Measurements from ENCODE around the gene HNRNPUL1.

Gene HNRNPUL1

DNA sequence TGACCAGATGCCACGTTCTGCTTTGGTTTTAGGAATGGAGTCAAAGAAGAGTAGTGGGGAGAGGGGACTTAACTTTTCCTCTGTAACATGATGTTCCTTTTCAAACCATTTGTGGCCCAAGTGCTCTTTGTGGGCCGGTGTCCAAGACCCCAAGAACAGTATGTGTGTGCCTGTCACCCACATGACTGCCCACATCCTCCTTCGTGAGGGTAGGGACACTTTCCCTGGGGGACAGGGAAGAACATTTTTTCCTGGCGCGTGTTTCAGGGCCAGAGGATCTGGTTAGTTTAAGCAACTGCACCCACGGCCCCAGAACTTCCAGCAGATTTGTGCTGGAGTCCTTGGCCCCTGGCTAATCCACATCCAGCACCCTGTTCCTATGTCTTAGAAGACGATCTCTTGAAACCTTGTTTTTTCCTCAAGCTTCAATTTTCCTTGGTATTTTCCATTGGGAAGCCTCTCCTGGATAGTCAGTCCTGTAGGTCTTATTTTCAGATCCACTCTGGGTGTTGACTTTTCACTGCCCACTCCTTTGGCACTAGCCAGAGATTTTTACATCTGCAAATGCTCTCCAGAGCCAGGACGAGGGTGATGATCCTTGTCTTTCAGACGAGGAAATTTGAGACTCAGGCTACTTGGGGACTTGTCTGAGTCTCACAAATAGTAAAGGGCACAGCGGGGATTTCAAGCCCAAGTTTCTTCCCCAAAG lies 35.0 kb downstream of the HNRNPUL1 start:
- Histone ChIP-seq H3K36me3 (ENCODE audit: control insufficient read depth, insufficient read depth, low read length) (peaks cover 81% of the 10 kb centered on the region), H3K9me3 (ENCODE audit: control insufficient read depth, low read length) (no peaks in the 10 kb centered on the region), H3K4me3 (ENCODE audit: insufficient read depth, low read depth, low read length) (no peak overlapping the region), H3K27me3 (ENCODE audit: control insufficient read depth, insufficient read depth, low read length, poor library complexity, severe bottlenecking) (no peaks in the 10 kb centered on the region), H3K27ac (ENCODE audit: insufficient read depth, low read depth, low read length, poor library complexity, severe bottlenecking) (no peak overlapping the region), H3K4me1 (ENCODE audit: control insufficient read depth, insufficient read depth, low read length) (no peaks in the 10 kb centered on the region)
- WGBS, 2 experiments, result 93 to 95% methylated on average over 10 of the region's 10 CpGs

DNA sequence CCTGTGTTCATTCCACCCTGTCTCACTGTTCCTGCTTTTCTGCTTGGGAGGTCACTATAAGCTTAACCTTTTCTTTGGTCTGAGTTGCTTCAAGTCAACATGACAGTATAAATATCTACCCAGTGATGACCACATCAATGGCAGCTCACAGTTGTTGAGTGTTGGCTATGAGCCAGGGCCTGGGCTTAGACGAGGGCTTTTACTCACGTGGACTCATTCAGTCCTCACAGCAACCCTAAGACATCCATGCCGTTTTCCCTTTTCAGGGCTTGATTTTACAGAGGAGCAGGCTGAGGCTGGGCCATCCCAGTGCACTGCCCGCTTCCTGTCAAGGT lies 35.5 kb downstream of the HNRNPUL1 start:
- no peak overlapping the region for H3K4me3 ChIP-seq (ENCODE audit: insufficient read depth, low read depth, low read length)
- H3K27me3 ChIP-seq (ENCODE audit: control insufficient read depth, insufficient read depth, low read length, poor library complexity, severe bottlenecking), result no peaks in the 10 kb centered on the region
- H3K36me3 ChIP-seq (ENCODE audit: control insufficient read depth, insufficient read depth, low read length), result peaks cover 81% of the 10 kb centered on the region
- no peak overlapping the region for H3K27ac ChIP-seq (ENCODE audit: insufficient read depth, low read depth, low read length, poor library complexity, severe bottlenecking)
- H3K4me1 ChIP-seq (ENCODE audit: control insufficient read depth, insufficient read depth, low read length), result no peaks in the 10 kb centered on the region
- no peaks in the 10 kb centered on the region for H3K9me3 ChIP-seq (ENCODE audit: control insufficient read depth, low read length)
- 93 to 94% methylated on average over 4 of the region's 4 CpGs for WGBS, 2 experiments

DNA sequence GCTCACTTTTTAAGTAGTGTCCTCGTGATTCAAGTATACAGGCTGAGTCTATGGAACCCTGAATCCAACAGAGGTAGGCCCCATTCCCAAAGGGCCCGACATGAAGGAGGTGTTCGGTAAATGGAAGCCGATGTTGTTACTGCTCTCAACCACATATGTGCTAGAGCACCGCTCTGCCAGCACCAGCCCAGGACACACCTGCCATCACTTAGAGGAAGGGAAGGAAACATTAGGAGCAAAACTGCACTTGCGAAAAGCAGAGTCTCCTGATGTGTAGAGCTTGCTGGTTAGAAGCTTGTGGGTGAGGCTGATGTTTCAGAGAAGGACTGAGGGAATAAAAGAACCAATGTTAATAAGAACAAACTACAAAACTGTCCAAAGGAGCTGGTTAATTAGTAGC lies 36.4 kb downstream of the HNRNPUL1 start:
- peaks cover 78% of the 10 kb centered on the region for H3K36me3 ChIP-seq (ENCODE audit: control insufficient read depth, insufficient read depth, low read length)
- no peak overlapping the region for H3K4me3 ChIP-seq (ENCODE audit: insufficient read depth, low read depth, low read length)
- WGBS, 2 experiments, result 96 to 98% methylated on average over 6 of the region's 6 CpGs
- no peaks in the 10 kb centered on the region for H3K27me3 ChIP-seq (ENCODE audit: control insufficient read depth, insufficient read depth, low read length, poor library complexity, severe bottlenecking)
- H3K27ac ChIP-seq (ENCODE audit: insufficient read depth, low read depth, low read length, poor library complexity, severe bottlenecking), result no peak overlapping the region
- H3K4me1 ChIP-seq (ENCODE audit: control insufficient read depth, insufficient read depth, low read length), result no peaks in the 10 kb centered on the region
- no peaks in the 10 kb centered on the region for H3K9me3 ChIP-seq (ENCODE audit: control insufficient read depth, low read length)

- peaks cover 64% of the 10 kb centered on the region for H3K36me3 ChIP-seq (ENCODE audit: control insufficient read depth, insufficient read depth, low read length)
- no peak overlapping the region for H3K27ac ChIP-seq (ENCODE audit: insufficient read depth, low read depth, low read length, poor library complexity, severe bottlenecking)
- 96% methylated on average over 21 of the region's 21 CpGs for WGBS, 2 experiments
- H3K27me3 ChIP-seq (ENCODE audit: control insufficient read depth, insufficient read depth, low read length, poor library complexity, severe bottlenecking), result no peaks in the 10 kb centered on the region
- no peak overlapping the region for H3K4me3 ChIP-seq (ENCODE audit: insufficient read depth, low read depth, low read length)
- no peaks in the 10 kb centered on the region for H3K9me3 ChIP-seq (ENCODE audit: control insufficient read depth, low read length)
- peaks cover 2% of the 10 kb centered on the region for H3K4me1 ChIP-seq (ENCODE audit: control insufficient read depth, insufficient read depth, low read length)
These were observed 38.6 kb downstream of the HNRNPUL1 start for GRCh38 chr19:41302624-41303351.

GRCh38 chr19:41303954-41304353 lies 39.8 kb downstream of the HNRNPUL1 start:
- Histone ChIP-seq H3K36me3 (ENCODE audit: control insufficient read depth, insufficient read depth, low read length) (peaks cover 54% of the 10 kb centered on the region), H3K27me3 (ENCODE audit: control insufficient read depth, insufficient read depth, low read length, poor library complexity, severe bottlenecking) (no peaks in the 10 kb centered on the region), H3K27ac (ENCODE audit: insufficient read depth, low read depth, low read length, poor library complexity, severe bottlenecking) (no peak overlapping the region), H3K4me3 (ENCODE audit: insufficient read depth, low read depth, low read length) (no peak overlapping the region), H3K4me1 (ENCODE audit: control insufficient read depth, insufficient read depth, low read length) (peaks cover 4% of the 10 kb centered on the region), H3K9me3 (ENCODE audit: control insufficient read depth, low read length) (no peaks in the 10 kb centered on the region)
- 95 to 97% methylated on average over 14 of the region's 14 CpGs for WGBS, 2 experiments

- H3K27ac ChIP-seq (ENCODE audit: insufficient read depth, low read depth, low read length, poor library complexity, severe bottlenecking), result no peak overlapping the region
- WGBS, 2 experiments, result 97 to 98% methylated on average over 4 of the region's 4 CpGs
- no peak overlapping the region for H3K4me3 ChIP-seq (ENCODE audit: insufficient read depth, low read depth, low read length)
- H3K9me3 ChIP-seq (ENCODE audit: control insufficient read depth, low read length), result no peaks in the 10 kb centered on the region
- peaks cover 9% of the 10 kb centered on the region for H3K4me1 ChIP-seq (ENCODE audit: control insufficient read depth, insufficient read depth, low read length)
- H3K27me3 ChIP-seq (ENCODE audit: control insufficient read depth, insufficient read depth, low read length, poor library complexity, severe bottlenecking), result no peaks in the 10 kb centered on the region
- H3K36me3 ChIP-seq (ENCODE audit: control insufficient read depth, insufficient read depth, low read length), result peaks cover 48% of the 10 kb centered on the region
These were observed 40.7 kb downstream of the HNRNPUL1 start for GRCh38 chr19:41304706-41305483.

- H3K4me1 ChIP-seq (ENCODE audit: control insufficient read depth, insufficient read depth, low read length), result peaks cover 13% of the 10 kb centered on the region
- no peaks in the 10 kb centered on the region for H3K27me3 ChIP-seq (ENCODE audit: control insufficient read depth, insufficient read depth, low read length, poor library complexity, severe bottlenecking)
- WGBS, 2 experiments, result 94 to 95% methylated on average over 13 of the region's 13 CpGs
- H3K9me3 ChIP-seq (ENCODE audit: control insufficient read depth, low read length), result no peaks in the 10 kb centered on the region
- H3K4me3 ChIP-seq (ENCODE audit: insufficient read depth, low read depth, low read length), result no peak overlapping the region
- H3K27ac ChIP-seq (ENCODE audit: insufficient read depth, low read depth, low read length, poor library complexity, severe bottlenecking), result no peak overlapping the region
- peaks cover 42% of the 10 kb centered on the region for H3K36me3 ChIP-seq (ENCODE audit: control insufficient read depth, insufficient read depth, low read length)
These were observed 42.0 kb downstream of the HNRNPUL1 start for GRCh38 chr19:41305927-41306793.

GRCh38 chr19:41307090-41307875 lies 43.1 kb downstream of the HNRNPUL1 start:
- 89 to 92% methylated on average over 8 of the region's 8 CpGs for WGBS, 2 experiments
- H3K27me3 ChIP-seq (ENCODE audit: control insufficient read depth, insufficient read depth, low read length, poor library complexity, severe bottlenecking), result no peaks in the 10 kb centered on the region
- H3K4me1 ChIP-seq (ENCODE audit: control insufficient read depth, insufficient read depth, low read length), result peaks cover 15% of the 10 kb centered on the region
- peaks cover 31% of the 10 kb centered on the region for H3K36me3 ChIP-seq (ENCODE audit: control insufficient read depth, insufficient read depth, low read length)
- H3K27ac ChIP-seq (ENCODE audit: insufficient read depth, low read depth, low read length, poor library complexity, severe bottlenecking), result peak overlapping the region; percentile 90
- H3K9me3 ChIP-seq (ENCODE audit: control insufficient read depth, low read length), result no peaks in the 10 kb centered on the region
- H3K4me3 ChIP-seq (ENCODE audit: insufficient read depth, low read depth, low read length), result no peak overlapping the region

- H3K9me3 ChIP-seq (ENCODE audit: control insufficient read depth, low read length), result no peaks in the 10 kb centered on the region
- H3K4me3 ChIP-seq (ENCODE audit: insufficient read depth, low read depth, low read length), result no peak overlapping the region
- peak overlapping the region; percentile 90 for H3K27ac ChIP-seq (ENCODE audit: insufficient read depth, low read depth, low read length, poor library complexity, severe bottlenecking)
- H3K36me3 ChIP-seq (ENCODE audit: control insufficient read depth, insufficient read depth, low read length), result peaks cover 28% of the 10 kb centered on the region
- no peaks in the 10 kb centered on the region for H3K27me3 ChIP-seq (ENCODE audit: control insufficient read depth, insufficient read depth, low read length, poor library complexity, severe bottlenecking)
- H3K4me1 ChIP-seq (ENCODE audit: control insufficient read depth, insufficient read depth, low read length), result peaks cover 15% of the 10 kb centered on the region
- 82% methylated on average over 4 of the region's 4 CpGs for WGBS, 2 experiments
These were observed 43.8 kb downstream of the HNRNPUL1 start for GRCh38 chr19:41307954-41308449.

Data from ectodermal cell (in vitro differentiated cells).